Stimulated activated CD8-positive, alpha-beta memory T cell treated with anti-CD3 and anti-CD28 coated beads, Interleukin-4, amount 100 ng/mL, for 1 hour (primary cell): ENCODE results near the gene FANCC.
"Not testable (repeated sequence)": the region's sequence is repeated elsewhere in the genome, so short reads cannot be mapped to it uniquely, and the experiment has no call there.

ENCODE experiments used
- DNase-seq, 2 donors: peaks; one replicate each; pipeline ENCODE4 v3.0.0-alpha.2; 2020; ENCODE audit warnings: low read depth in 2 of 2, low spot score in 1 of 2

Gene FANCC

GRCh38 chr9:95330720-95331404, 13.4 kb upstream of the FANCC start:
- DNase-seq = no peak

- DNase-seq = not testable (repeated sequence)
Observed at GRCh38 chr9:95329061-95329460, 11.6 kb upstream of the FANCC start.

- DNase-seq = no peak
Observed at GRCh38 chr9:95327239-95327865, 9.8 kb upstream of the FANCC start.

- DNase-seq = no peak
Observed at GRCh38 chr9:95325221-95325620, 7.7 kb upstream of the FANCC start.

GRCh38 chr9:95317893-95318211, 343 bp upstream of the FANCC start:
- DNase-seq = no peak

GRCh38 chr9:95316794-95317118, 753 bp downstream of the FANCC start:
- DNase-seq = peak in 1 of 2 donors; percentile 15

- DNase-seq = no peak
Observed at GRCh38 chr9:95316274-95316673, 1.2 kb downstream of the FANCC start.

- DNase-seq = no peak
Observed at GRCh38 chr9:95315108-95315746, 2.3 kb downstream of the FANCC start.

GRCh38 chr9:95313010-95313498, 4.5 kb downstream of the FANCC start:
- DNase-seq = no peak

GRCh38 chr9:95311961-95312360, 5.5 kb downstream of the FANCC start:
- DNase-seq = no peak

- DNase-seq = no peak
Observed at GRCh38 chr9:95307538-95307937, 10.0 kb downstream of the FANCC start.

GRCh38 chr9:95306819-95307218, 10.7 kb downstream of the FANCC start:
- no peak for DNase-seq

- no peak for DNase-seq
Observed at GRCh38 chr9:95305770-95306492, 11.6 kb downstream of the FANCC start.

- no peak for DNase-seq
Observed at GRCh38 chr9:95302479-95302878, 15.0 kb downstream of the FANCC start.

- no peak for DNase-seq
Observed at GRCh38 chr9:95297760-95298159, 19.7 kb downstream of the FANCC start.

- no peak for DNase-seq
Observed at GRCh38 chr9:95297316-95297715, 20.2 kb downstream of the FANCC start.

- DNase-seq = no peak
Observed at GRCh38 chr9:95296761-95297160, 20.7 kb downstream of the FANCC start.

- DNase-seq = not testable (repeated sequence)
Observed at GRCh38 chr9:95293296-95293695, 24.2 kb downstream of the FANCC start.

GRCh38 chr9:95292226-95292625, 25.3 kb downstream of the FANCC start:
- DNase-seq = no peak

GRCh38 chr9:95286151-95286550, 31.4 kb downstream of the FANCC start:
- no peak for DNase-seq

- no peak for DNase-seq
Observed at GRCh38 chr9:95285307-95285706, 32.2 kb downstream of the FANCC start.
